Inflammatory macrophage treated with lipopolysaccharide for 4 hours (primary cell): ENCODE measurements around the gene FIGNL1.

Experiments used
- DNase-seq: peaks from one replicate; pipeline ENCODE4 v3.0.0-alpha.2; 2020

The FIGNL1 gene

DNA sequence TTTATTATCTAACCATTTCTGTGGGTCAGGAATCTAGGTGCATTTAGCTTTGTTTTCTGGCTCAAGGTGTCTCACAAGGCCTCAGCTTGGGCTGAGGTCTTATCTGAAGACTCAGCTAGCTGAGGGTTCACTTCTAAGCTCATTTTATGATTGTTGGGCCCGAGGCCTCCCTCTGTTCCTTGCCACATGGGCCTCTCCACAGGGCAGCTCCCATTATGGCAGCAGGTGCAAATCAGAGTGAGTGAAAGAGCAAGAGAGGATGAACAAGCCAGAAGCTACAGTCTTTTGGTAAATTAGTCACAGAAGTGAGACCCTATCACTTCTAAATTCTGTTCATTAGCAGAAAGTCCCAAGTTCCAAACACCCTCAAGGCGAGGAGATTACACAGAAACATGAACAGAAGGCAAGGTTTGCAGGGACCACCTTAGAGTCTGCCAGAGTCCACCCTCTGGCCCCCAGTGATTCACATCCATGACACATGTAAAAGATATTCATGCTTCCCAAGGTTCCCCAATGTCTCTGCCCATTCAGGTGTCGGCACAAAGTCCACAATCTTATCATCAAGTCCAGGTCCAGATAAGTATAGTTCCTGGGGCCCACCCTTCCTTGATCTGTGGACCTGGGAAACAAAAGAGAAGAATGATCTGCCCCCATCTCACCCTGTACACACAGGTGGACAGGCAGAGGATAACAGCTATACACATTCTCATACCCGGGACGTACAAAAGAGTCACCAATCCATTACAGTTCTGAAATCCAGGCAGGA is 23.7 kb downstream of the FIGNL1 start:
- DNase-seq: no peak

DNA sequence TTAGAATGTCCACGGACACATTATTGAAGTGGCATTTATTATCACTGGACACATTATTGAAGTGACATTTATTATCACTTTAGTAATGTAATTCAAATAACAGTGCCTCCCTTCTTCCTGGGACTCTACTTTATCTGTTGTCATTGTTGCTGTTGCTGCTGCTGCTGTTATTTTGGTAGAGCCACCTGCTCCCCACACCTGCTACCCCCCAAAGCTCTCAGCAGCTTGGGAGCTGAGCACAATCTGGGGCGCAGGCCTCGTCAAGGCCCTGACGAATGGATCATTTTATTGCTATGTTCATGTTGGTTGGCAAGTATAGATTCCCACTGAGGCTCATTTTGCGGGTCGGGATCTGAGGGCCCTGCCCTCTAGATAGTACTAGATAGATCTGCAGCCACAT is 24.8 kb downstream of the FIGNL1 start:
- DNase-seq: no peak

DNA sequence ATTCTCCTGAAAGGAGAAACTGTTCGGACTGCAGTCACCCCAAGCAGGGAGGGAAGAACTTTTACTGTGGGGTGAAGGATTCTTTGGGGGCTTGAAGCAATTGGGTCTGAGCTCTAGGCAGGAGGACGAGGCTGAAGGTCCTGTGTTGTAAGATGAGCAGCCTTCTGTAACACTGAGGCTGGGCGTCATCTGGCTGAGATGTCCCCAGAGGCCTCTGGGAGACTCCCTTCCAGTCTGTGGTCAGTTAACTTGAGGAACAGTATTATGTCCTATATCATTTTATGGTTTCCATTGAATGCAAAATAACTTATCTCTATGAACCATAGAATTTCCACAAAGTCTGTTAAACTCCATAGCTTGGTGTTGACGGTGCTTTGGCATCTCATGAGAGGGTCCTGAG is 26.3 kb downstream of the FIGNL1 start:
- DNase-seq: no peak

DNA sequence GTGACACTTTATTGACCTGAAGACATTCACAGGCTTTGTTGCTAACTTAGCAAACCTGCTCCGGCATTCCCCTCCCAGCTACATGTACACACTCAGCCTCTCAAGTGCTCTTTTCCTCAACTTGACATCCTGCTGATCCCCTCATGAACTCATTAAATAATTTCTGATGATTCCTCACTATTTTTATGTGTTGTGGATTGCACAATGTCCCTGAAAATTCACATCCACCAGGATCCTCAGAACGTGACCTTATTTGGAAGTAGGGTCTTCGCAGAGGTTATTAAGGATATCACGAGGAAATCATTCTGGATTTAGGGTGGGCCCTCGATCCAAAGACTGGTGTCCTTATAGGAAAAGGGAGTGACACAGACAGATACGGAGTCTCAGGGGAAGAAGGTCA is 27.3 kb downstream of the FIGNL1 start:
- no peak for DNase-seq

DNA sequence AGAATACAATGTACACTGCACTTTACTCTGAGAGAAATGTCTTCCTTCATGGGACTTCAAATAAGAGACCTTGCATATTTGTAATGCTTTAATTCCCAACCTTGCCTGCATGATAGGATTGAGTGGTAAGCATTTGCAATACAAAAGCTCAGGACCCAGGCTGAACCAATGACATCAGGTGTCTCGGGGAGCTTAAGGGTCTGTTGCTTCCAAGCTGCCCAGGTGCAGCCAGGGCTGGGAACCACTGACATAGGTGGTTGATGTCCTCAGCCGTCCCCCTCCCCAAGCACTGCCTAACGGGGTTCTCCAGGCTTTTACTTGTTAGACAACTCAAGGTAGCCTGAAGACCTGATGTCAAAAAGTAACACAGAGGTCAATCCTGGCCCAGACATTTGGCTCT is 29.1 kb downstream of the FIGNL1 start:
- no peak for DNase-seq

DNA sequence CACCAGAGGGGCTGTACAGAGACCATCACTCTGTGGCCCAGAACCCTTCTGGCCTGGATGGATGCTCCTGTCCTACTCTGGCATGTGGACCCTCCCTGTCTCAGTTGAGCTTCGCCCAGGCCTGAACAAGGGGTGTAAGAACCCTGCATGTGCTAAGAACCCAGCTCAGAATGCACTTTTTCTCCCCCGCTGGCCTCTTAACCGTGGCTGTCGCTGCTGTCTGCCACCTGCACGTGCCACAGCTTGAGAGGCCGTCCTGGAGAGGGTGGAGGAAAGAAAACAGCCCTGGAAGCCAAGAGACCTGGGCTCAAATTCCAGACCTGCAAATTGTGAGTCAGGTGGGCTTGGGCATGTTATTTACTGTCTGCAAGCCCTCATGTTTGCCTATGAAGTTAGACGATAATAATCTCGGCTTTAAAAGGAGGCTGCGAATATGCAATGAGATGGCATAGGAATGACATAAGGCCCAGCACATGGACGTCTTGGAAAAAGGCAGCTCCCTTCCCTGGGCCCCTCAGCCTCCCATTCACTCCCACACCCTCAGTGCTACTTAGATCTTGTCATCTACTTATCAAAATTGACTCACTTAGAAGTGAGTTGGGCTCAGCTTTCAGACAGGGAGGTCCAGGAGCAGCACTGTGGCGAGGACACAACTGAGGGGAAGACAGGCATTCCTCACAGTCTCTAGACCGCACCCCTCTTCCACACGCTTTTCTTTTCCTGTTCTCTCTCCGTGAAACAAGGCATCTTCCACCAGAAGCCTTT is 31.4 kb downstream of the FIGNL1 start:
- no peak for DNase-seq

DNA sequence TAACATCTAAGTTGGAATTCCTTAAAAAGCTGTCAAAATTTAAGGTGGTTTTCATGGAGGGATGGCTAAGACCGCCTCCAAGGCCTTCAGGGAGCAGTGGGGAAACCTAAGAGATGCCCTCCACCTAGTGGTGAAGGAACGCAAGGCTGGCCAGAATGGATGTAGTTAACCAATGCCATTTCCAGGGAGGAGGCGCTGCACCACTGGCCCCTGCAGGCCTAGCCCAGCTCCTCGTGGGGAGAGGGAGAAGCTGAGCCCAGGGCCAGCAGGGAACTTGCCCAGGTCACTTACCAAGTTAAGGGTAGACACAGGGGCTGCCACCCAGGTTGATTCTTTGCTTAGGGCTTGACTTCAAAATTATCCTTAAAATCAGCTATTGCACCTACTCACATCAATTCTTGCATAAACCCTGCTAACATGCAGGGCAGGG is 32.0 kb downstream of the FIGNL1 start:
- DNase-seq: peak; percentile 88

DNA sequence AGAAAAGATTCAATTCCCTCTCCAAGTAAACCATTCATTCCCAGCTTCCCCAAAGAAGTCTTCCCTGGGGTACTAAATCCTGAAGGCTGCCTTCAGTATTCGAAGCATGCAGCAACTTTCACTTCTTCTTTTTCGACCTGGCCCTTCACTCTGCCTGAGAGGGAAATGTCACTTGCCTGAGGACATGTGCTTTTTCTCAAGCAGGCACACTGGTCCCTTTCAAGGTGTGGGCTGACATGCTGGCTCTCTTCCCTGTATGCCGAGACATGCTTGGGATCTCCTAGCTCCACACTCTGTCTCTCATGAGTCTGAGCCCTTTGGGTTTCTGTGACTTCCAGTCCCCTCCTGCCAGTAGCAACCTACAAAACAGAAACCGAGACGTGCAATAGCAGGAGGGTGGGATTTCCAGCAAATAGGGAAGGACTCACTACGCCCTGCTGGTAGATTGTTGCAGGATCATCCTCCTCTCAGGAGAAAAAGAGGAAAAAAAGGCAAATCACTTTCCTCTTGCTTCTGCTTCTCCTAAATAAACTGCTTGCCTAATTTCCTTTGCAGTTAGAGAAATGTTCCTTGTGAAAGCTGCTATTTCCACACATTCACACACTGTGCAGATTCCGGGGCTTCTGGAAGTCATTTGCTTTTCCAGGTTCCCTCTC is 33.5 kb downstream of the FIGNL1 start:
- peak; percentile 95 for DNase-seq

DNA sequence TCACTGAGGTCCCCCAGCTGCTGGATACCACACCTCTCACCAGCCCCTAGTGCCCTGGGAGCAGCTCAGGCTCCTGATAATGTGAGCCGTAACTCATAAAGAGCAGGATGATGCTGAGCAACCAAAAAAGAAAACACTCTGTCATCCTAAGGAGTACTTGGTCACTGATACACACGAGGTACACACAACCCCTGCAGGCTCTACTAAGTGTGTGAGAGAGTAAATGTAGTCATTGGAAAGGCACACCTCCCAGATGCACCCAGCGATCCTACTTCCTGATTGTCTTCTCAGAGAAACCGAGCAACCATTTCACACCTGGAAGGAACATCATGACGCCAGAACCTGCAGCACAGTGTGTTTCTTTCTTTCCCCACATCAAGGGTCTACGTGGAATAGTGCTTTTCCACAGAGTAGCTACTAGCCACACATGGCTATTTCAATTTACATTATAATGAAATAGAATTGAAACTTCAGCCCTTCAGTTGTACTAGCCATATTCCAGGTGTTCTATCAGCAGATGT is 34.2 kb downstream of the FIGNL1 start:
- no peak for DNase-seq

DNA sequence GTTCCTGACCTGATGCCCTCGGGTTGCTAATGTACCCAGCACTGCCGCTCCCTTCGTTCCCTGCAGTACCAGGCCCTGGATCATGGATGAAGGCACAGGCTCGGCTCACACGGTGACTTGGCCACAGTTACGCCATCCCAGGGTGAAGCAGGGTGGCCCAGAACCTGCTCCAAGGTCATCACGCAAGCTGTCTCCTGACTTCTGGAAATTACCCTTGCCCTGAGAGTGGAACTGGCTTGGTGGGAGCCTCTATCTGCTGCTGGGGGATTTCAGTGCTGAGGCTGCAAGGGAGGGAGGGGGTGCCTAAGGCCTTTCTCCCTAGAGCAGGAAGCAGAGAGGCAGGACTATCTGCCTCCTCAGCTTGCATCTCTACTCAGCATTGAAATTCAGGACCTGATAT is 36.6 kb downstream of the FIGNL1 start:
- peak; percentile 39 for DNase-seq

DNA sequence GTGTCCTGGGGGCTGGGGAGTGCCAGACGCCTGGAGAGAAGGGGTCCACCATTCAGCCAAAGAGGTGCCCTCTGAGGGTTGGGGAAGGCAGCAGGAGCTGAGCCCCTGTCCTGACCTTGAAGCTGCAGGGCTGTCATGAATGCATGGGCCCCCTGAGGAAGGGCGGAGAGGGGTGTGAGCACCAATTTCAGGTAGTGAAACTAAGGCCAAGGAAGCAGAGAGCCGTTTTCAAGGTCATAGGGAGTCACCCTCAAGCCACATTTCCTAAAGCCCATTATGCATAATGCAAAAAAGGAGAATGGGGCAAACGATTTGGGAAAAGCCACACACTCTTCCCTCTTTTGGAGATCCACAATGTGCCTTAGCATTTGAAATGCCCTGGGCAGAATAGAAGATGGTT is 37.2 kb downstream of the FIGNL1 start:
- peak; percentile 72 for DNase-seq

DNA sequence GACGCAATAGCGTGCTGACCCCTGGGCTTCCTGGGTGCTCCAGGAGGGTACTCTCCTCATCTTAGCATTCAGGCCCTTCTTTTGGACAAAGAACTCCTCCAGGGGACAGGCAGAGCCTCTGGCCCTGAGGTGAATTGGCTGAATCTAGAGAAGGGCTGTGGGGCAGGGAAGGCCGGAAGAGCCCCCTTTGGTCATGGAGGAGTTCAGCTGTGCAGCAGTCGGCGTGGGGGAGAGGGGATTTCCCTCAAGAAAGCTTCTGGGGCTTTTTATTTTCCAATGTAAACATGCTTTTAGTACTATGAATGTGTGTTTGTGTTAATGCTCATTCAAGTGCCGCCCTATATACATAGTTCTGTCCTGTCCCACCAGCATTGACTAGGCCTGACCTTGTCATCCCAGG is 38.8 kb downstream of the FIGNL1 start:
- DNase-seq: no peak

DNA sequence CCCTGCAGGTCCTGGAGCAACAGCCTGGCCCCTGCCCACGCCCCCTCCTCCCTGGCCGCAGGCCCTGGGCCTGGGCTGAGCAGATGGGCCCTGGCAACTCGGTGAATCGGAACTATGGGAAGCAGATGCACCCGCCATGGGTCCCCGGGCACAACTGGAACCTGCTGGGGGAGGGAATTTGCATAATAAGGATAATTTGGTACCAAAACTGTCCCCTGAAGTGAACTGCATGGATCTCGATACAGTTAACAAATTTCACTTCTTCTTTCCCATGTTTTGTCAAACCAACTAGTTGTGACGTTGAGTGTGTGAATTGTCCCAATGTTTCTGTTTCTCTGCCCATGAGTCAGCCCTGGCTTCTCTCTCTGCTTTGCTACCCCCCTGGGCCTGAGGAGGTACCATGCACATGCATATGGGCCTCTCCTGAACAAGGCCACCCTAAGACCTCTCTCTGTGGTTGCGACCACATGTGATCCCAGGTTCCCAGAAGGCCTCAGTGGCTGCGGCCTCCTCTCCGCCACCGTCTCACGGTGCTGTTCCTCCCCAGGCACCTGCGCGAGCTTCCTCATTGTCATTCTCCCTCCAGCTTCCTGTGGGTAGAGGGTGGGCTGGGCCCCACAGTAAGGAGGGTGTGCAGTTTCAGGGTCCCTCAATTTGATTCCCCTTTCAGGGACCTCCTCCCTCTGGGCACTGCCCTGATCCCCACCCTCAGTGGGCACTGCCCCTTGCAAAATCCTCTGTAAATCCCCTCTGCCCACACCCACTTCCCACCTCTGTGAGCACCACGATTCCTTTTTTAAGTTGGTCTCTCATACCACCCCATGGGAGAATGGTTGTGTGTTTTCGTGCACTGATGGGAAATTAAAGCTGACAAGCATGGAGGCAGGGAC is 40.0 kb downstream of the FIGNL1 start:
- DNase-seq: peak; percentile 94

DNA sequence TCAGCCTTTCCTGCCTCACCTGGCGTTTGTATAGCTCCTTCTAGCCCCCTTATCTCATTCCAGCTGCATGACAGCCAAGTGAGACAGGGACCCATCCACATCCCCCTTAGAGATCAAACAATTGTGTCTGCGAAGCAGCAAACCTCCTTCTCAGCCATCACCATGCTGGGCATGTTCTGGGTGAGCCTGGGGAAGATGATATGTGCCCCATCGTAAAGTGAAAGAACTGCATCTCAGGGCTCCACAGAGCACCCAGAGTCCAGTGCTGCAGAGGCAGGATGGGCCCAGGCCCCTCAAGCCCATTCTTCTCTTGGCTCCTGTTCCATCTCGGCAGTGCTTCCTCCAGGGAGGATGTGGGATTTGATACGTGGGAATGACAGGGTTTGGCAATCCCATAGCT is 43.2 kb downstream of the FIGNL1 start:
- no peak for DNase-seq

DNA sequence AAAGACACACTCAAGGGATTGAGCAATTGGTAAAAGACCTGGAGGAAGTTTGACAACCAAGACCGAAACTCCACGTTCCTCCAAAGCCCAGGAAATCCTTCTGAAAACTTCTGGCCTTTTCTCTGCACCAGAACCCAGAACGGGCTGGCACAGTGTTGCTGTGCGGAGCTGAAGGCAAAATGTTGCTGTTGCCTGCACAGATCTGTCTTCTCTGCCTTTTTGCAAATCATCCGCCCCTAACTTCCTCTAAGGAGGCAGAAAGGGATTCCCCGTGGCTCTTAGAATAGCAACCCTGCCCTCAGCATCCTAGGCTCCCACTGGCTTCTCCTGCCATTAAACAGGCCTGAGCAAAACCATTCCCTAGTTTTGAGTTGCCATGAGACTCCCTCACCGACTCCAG is 44.9 kb downstream of the FIGNL1 start:
- DNase-seq: peak; percentile 60

DNA sequence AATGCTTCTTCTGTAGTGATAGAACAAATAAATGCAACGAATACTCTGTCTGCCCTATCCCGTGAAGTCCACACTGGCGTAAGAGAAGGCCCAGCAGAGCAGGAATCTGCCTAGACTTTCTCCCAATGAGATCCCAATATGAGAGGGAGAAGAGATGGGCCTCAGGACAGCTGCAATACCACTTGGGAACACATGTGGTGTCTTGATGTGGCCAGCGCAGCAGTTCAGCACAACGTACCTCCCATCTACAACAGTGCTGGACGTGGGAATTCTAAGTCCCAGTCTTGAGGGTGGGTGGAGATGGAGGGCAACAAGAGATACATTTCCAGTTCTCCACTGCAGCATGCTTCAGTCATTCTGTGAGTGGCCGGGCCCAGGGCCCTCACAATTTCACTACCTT is 45.8 kb downstream of the FIGNL1 start:
- DNase-seq: no peak

DNA sequence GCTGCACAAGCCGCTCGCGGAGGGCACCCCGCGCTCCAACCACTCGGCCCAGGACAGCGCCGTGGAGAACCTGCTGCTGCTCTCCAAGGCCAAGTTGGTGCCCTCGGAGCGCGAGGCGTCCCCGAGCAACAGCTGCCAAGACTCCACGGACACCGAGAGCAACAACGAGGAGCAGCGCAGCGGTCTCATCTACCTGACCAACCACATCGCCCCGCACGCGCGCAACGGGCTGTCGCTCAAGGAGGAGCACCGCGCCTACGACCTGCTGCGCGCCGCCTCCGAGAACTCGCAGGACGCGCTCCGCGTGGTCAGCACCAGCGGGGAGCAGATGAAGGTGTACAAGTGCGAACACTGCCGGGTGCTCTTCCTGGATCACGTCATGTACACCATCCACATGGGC is 50.0 kb downstream of the FIGNL1 start:
- DNase-seq: no peak

DNA sequence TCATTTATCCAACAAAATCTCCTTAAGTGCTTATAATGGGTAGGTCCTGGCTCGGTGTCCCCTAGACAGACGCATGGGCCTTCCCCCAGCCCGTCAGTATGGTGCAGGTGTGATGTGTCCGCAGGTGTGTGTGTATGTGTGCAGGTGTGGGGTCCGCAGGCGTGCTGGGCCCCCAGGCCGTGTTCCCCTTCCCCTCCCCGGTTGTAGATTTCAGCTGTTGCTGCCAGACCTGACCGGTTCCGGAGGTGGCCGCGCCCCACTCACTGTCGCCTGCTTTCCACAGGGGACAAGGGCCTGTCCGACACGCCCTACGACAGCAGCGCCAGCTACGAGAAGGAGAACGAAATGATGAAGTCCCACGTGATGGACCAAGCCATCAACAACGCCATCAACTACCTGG is 50.5 kb downstream of the FIGNL1 start:
- no peak for DNase-seq

DNA sequence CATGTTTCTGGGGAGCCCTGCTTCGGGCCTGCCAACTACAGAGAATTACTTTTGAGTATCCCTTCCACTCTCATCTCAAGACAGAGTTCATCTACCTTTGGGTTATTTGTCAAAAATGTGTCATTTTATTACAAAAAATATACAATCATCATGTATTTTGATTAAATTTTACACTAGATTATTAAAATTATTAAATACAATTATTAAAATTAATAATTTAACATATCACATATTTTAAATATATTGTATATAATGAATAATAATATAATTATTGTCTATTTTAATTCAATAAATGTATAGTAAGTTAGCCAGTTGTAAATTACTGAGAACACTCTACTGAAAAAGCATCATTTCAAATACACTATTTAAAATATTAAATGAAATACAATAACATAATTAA is 50.9 kb downstream of the FIGNL1 start:
- DNase-seq: no peak

DNA sequence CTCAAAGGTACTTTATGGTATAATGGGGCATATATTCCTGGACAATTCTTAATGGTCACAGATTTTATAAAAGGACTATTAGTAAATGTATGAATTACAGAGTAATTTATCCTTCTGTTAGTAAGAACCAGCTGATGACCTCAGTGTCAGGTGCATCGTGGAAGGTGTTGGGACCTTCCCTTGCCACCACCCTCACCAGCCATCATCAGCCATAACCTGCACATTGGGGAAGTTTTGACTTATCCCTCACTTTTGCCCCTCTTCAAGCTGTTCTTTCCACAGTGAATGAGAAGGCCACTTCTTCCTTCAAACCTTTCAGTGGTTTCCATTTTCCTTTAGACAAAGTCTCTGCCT is 52.2 kb downstream of the FIGNL1 start:
- no peak for DNase-seq

DNA sequence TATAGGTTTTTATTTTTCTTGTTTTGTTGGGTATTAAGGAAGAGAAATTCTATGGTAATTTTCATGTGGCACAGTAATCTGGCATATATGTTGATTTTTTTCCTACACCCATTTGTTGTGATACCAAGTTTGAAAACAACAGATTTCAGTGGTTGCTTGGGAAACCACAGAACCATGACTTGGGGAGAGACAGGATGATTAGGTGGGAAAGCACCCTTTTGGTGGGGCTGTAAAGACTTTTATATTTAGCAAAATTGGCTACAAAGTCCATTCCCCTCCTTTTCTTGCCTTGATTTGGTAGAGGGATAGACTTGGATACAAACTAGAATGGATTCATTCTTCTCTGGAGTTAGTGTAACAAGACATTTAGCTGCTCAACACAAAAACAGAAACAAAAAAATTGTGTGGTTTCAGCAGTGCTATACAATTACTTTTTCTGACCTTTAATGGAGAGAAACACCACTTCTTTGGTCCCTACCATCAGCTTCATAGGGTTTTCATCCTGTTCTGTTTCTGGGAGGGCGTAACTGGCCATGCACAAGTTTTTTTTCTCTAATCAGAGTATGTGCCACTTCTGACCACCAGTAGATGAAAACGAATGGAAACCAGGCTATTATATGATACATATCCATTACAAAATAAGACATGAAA is 52.7 kb downstream of the FIGNL1 start:
- DNase-seq: no peak

DNA sequence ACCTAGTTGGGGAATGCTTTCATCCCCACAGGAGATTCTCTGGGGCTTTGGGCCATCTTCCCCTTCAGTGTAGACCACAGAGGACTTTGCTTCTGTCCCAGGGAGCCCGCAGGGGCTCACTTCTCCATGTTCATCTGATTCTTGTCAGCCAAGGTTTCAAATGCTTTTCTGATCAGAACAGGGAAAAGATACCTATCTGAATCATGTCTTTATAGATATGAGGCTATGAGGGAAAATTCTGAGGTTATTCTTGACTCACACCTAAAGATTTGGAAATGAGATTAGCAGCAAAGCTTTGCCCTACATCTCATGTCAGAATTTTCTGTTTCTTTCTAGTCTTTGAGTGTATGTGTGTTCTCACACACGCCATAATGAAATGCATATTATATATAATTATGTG is 53.3 kb downstream of the FIGNL1 start:
- no peak for DNase-seq
